ENCODE measurements around the gene SHB.

- TF ChIP-seq CTCF (IDR thresholded peaks at IDR 0.05) (no peak), EP300 (IDR thresholded peaks at IDR 0.05) (no peak), POLR2AphosphoS5 (IDR thresholded peaks at IDR 0.05) (no peak), POLR2A (IDR thresholded peaks at IDR 0.05) (no peak)
Observed at GRCh38 chr9:37921546-37922300, 147.3 kb downstream of the SHB start.
